ENCODE data around the gene MAP3K15.

Gene MAP3K15

DNA sequence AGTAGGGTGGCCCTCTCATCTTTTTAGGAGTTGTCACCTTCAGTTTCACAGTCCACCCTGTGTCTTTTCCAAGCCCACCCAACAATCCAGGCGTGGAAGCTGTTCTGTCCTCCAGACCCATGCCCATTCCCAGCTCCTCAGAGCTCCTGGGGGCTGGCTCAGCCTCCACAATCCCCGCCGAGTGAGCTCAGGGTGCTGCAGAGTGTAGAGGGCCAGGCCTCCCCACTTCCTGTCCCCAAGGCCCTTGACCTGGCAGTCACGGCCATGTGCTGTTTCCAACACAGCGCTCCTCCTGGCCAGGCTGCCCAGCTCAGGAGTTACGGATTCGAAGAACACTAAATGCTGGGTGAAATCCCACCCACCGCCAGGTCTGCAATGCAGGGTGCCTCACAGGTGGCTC, 139.8 kb downstream of the MAP3K15 start:
- H3K9me3 ChIP-seq (ENCODE audit: control insufficient read depth, insufficient read depth, low read length) = no peaks in the 10 kb centered on the region; the same call in 1 of the 2 replicates
- H3K27me3 ChIP-seq (ENCODE audit: control insufficient read depth, insufficient read depth, low read length) = 0 out of 2 replicates have a peak, but pooled peaks cover 4% of the 10 kb centered on the region
- H3K27ac ChIP-seq (ENCODE audit: low read depth, low read length) = no peak overlapping the region
- H3K4me1 ChIP-seq (ENCODE audit: control insufficient read depth, insufficient read depth, low read length) = no peaks in the 10 kb centered on the region
- no peaks in the 10 kb centered on the region for H3K36me3 ChIP-seq (ENCODE audit: control insufficient read depth, insufficient read depth, low read length)
- no peak overlapping the region for H3K9ac ChIP-seq (ENCODE audit: low read depth, low read length)
- no peak overlapping the region for H3K4me3 ChIP-seq (ENCODE audit: low read depth, low read length)

DNA sequence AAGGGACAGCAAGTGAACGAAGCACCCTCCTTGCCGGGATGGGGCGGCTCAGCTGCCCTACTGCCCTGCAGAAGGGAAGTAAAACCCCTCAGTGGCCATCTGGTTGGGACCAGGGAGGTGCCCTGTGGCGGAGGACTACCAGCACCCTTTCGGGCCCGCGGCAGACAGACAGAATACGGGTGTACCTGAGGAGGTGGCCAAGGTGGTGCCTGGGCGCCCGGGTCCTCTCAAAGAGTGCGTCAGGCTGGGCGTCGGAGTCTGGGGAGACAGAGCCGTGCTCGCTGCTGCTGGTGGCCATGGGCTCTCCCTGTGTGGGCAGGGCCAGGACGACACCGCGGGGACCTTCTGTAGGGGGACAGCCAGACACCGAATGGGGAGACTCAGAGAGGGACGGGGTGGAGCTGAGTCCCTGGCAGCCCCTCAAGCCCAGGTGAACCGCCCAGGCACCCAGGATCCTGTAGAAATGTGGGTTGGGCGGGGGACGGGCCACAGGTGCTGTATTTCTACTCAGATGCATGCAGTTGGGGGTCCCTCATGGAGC, 141.9 kb downstream of the MAP3K15 start:
- H3K9me3 ChIP-seq (ENCODE audit: control insufficient read depth, insufficient read depth, low read length) = no peaks in the 10 kb centered on the region; the same call in 1 of the 2 replicates
- peak overlapping the region; percentile 69 for H3K4me3 ChIP-seq (ENCODE audit: low read depth, low read length)
- no peaks in the 10 kb centered on the region for H3K36me3 ChIP-seq (ENCODE audit: control insufficient read depth, insufficient read depth, low read length)
- 0 out of 2 replicates have a peak, but pooled peaks cover 4% of the 10 kb centered on the region for H3K27me3 ChIP-seq (ENCODE audit: control insufficient read depth, insufficient read depth, low read length)
- no peak overlapping the region for H3K27ac ChIP-seq (ENCODE audit: low read depth, low read length)
- H3K9ac ChIP-seq (ENCODE audit: low read depth, low read length) = no peak overlapping the region
- no peaks in the 10 kb centered on the region for H3K4me1 ChIP-seq (ENCODE audit: control insufficient read depth, insufficient read depth, low read length)

DNA sequence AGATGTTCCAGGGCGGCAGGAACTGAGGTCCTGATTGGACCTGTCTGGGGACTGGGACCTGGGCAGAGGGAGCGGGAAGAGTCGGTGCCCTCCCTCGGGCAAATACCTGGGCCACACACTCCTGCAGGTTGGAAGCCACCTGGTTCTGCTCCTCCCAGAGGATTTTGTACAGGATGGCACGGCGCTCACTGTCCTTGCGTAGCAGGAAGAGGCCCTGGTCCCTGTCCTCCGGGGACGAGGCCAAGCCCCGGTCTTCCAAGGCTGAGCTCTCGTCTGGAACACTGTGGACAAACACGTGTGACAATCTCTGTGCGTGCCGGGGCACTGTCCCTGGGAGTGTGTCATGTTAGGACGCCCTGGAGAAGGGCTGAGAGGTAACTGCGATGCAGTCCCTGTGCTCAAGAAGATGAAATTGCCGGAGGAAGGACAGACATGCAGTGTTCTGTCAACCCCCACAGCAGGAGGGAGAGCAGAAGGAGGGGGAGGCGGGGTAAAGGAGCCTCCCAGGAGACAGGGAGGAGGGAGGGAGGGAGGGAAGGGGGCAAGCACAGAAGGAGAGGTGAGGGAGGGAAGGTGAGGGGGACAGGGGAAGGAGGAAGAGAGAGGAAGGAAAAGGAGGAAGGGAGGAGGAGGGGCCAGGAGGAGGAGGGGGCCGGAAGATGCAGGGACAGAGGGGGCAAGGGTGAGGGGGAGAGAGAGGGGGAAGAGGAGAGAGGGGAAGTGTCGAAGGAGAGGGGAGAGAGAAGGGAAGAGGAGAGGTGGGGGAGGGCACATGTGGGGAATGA, 142.6 kb downstream of the MAP3K15 start:
- H3K4me1 ChIP-seq (ENCODE audit: control insufficient read depth, insufficient read depth, low read length) = no peaks in the 10 kb centered on the region
- H3K36me3 ChIP-seq (ENCODE audit: control insufficient read depth, insufficient read depth, low read length) = no peaks in the 10 kb centered on the region
- no peak overlapping the region for H3K27ac ChIP-seq (ENCODE audit: low read depth, low read length)
- 0 out of 2 replicates have a peak, but pooled peaks cover 4% of the 10 kb centered on the region for H3K27me3 ChIP-seq (ENCODE audit: control insufficient read depth, insufficient read depth, low read length)
- H3K4me3 ChIP-seq (ENCODE audit: low read depth, low read length) = peak overlapping the region; percentile 69
- no peak overlapping the region for H3K9ac ChIP-seq (ENCODE audit: low read depth, low read length)
- H3K9me3 ChIP-seq (ENCODE audit: control insufficient read depth, insufficient read depth, low read length) = no peaks in the 10 kb centered on the region; the same call in 1 of the 2 replicates

GRCh38 chrX:19372170-19372546, 143.2 kb downstream of the MAP3K15 start:
- Histone ChIP-seq H3K27ac (ENCODE audit: low read depth, low read length) (no peak overlapping the region), H3K27me3 (ENCODE audit: control insufficient read depth, insufficient read depth, low read length) (0 out of 2 replicates have a peak, but pooled peaks cover 4% of the 10 kb centered on the region), H3K36me3 (ENCODE audit: control insufficient read depth, insufficient read depth, low read length) (no peaks in the 10 kb centered on the region), H3K4me3 (ENCODE audit: low read depth, low read length) (peak overlapping the region; percentile 69), H3K9me3 (ENCODE audit: control insufficient read depth, insufficient read depth, low read length) (no peaks in the 10 kb centered on the region; the same call in 1 of the 2 replicates), H3K4me1 (ENCODE audit: control insufficient read depth, insufficient read depth, low read length) (no peaks in the 10 kb centered on the region), H3K9ac (ENCODE audit: low read depth, low read length) (no peak overlapping the region)

GRCh38 chrX:19370061-19370460, 145.2 kb downstream of the MAP3K15 start:
- Histone ChIP-seq H3K27me3 (ENCODE audit: control insufficient read depth, insufficient read depth, low read length) (0 out of 2 replicates have a peak, but pooled peaks cover 4% of the 10 kb centered on the region), H3K36me3 (ENCODE audit: control insufficient read depth, insufficient read depth, low read length) (no peaks in the 10 kb centered on the region), H3K4me1 (ENCODE audit: control insufficient read depth, insufficient read depth, low read length) (no peaks in the 10 kb centered on the region), H3K27ac (ENCODE audit: low read depth, low read length) (no peak overlapping the region), H3K9ac (ENCODE audit: low read depth, low read length) (no peak overlapping the region), H3K9me3 (ENCODE audit: control insufficient read depth, insufficient read depth, low read length) (peaks cover 2% of the 10 kb centered on the region; the same call in 1 of the 2 replicates), H3K4me3 (ENCODE audit: low read depth, low read length) (no peak overlapping the region)

GRCh38 chrX:19368576-19368975, 146.7 kb downstream of the MAP3K15 start:
- Histone ChIP-seq H3K9me3 (ENCODE audit: control insufficient read depth, insufficient read depth, low read length) (peaks cover 5% of the 10 kb centered on the region; the same call in 1 of the 2 replicates), H3K4me3 (ENCODE audit: low read depth, low read length) (no peak overlapping the region), H3K27ac (ENCODE audit: low read depth, low read length) (no peak overlapping the region), H3K36me3 (ENCODE audit: control insufficient read depth, insufficient read depth, low read length) (no peaks in the 10 kb centered on the region), H3K27me3 (ENCODE audit: control insufficient read depth, insufficient read depth, low read length) (0 out of 2 replicates have a peak, but pooled peaks cover 2% of the 10 kb centered on the region), H3K4me1 (ENCODE audit: control insufficient read depth, insufficient read depth, low read length) (no peaks in the 10 kb centered on the region), H3K9ac (ENCODE audit: low read depth, low read length) (no peak overlapping the region)

DNA sequence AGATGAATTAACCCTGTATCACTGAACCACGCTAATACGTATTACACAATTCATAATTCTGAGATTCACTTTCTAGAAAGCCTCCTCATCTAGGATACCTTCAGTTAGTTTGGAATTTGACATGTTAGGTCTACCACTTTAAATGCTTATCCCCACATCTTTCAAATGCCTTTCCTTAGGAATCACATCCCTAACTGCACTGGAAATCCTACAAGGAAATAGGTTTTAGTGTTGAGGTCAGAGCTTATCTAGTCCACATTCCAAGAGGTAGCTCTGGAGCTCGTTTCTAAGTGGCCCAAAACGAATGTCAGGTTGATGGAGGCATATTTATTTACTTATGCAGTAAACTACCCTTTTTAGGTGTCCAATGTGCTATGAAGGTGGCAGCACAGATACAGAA, 153.6 kb downstream of the MAP3K15 start:
- no peaks in the 10 kb centered on the region for H3K4me1 ChIP-seq (ENCODE audit: control insufficient read depth, insufficient read depth, low read length)
- H3K27ac ChIP-seq (ENCODE audit: low read depth, low read length) = no peak overlapping the region
- H3K4me3 ChIP-seq (ENCODE audit: low read depth, low read length) = no peak overlapping the region
- no peak overlapping the region for H3K9ac ChIP-seq (ENCODE audit: low read depth, low read length)
- no peaks in the 10 kb centered on the region for H3K27me3 ChIP-seq (ENCODE audit: control insufficient read depth, insufficient read depth, low read length)
- peaks cover 55% of the 10 kb centered on the region for H3K36me3 ChIP-seq (ENCODE audit: control insufficient read depth, insufficient read depth, low read length)
- H3K9me3 ChIP-seq (ENCODE audit: control insufficient read depth, insufficient read depth, low read length) = peaks cover 8% of the 10 kb centered on the region; the same call in 1 of the 2 replicates

DNA sequence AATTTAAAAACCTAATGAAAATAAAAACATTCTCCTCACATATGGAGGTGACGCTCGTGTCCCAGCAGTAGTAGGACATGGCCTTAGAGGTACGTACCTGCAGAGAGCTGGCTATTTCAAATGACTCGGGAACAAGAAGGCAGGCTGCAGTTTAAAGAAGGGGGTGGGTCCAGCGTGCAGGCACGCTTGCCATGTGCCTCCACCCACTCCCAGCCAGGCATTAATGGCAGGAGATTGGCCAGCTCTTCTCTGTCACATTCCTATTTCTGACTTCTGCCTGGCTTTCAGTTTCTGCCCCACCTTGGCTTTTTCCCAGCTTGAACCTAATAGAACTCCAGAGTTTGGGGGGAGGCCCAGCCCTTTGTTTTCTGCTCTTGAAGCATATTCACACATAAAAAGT, 154.4 kb downstream of the MAP3K15 start:
- Histone ChIP-seq H3K27ac (ENCODE audit: low read depth, low read length) (no peak overlapping the region), H3K9me3 (ENCODE audit: control insufficient read depth, insufficient read depth, low read length) (0 out of 2 replicates have a peak, but pooled peaks cover 7% of the 10 kb centered on the region), H3K4me3 (ENCODE audit: low read depth, low read length) (no peak overlapping the region), H3K36me3 (ENCODE audit: control insufficient read depth, insufficient read depth, low read length) (peaks cover 63% of the 10 kb centered on the region), H3K4me1 (ENCODE audit: control insufficient read depth, insufficient read depth, low read length) (no peaks in the 10 kb centered on the region), H3K27me3 (ENCODE audit: control insufficient read depth, insufficient read depth, low read length) (no peaks in the 10 kb centered on the region), H3K9ac (ENCODE audit: low read depth, low read length) (no peak overlapping the region)

- H3K4me1 ChIP-seq (ENCODE audit: control insufficient read depth, insufficient read depth, low read length) = no peaks in the 10 kb centered on the region
- H3K9ac ChIP-seq (ENCODE audit: low read depth, low read length) = no peak overlapping the region
- no peaks in the 10 kb centered on the region for H3K27me3 ChIP-seq (ENCODE audit: control insufficient read depth, insufficient read depth, low read length)
- no peak overlapping the region for H3K27ac ChIP-seq (ENCODE audit: low read depth, low read length)
- H3K9me3 ChIP-seq (ENCODE audit: control insufficient read depth, insufficient read depth, low read length) = peaks cover 11% of the 10 kb centered on the region; the same call in 1 of the 2 replicates
- H3K4me3 ChIP-seq (ENCODE audit: low read depth, low read length) = no peak overlapping the region
- peaks cover 85% of the 10 kb centered on the region for H3K36me3 ChIP-seq (ENCODE audit: control insufficient read depth, insufficient read depth, low read length)
Measured at GRCh38 chrX:19358521-19358920, 156.8 kb downstream of the MAP3K15 start.

GRCh38 chrX:19354625-19355024, 160.7 kb downstream of the MAP3K15 start:
- Histone ChIP-seq H3K9ac (ENCODE audit: low read depth, low read length) (no peak overlapping the region), H3K36me3 (ENCODE audit: control insufficient read depth, insufficient read depth, low read length) (peaks cover 87% of the 10 kb centered on the region), H3K27ac (ENCODE audit: low read depth, low read length) (no peak overlapping the region), H3K4me3 (ENCODE audit: low read depth, low read length) (no peak overlapping the region), H3K27me3 (ENCODE audit: control insufficient read depth, insufficient read depth, low read length) (no peaks in the 10 kb centered on the region), H3K9me3 (ENCODE audit: control insufficient read depth, insufficient read depth, low read length) (peaks cover 10% of the 10 kb centered on the region; the same call in 1 of the 2 replicates), H3K4me1 (ENCODE audit: control insufficient read depth, insufficient read depth, low read length) (no peaks in the 10 kb centered on the region)

GRCh38 chrX:19350941-19351384, 164.3 kb downstream of the MAP3K15 start:
- Histone ChIP-seq H3K36me3 (ENCODE audit: control insufficient read depth, insufficient read depth, low read length) (peaks cover 53% of the 10 kb centered on the region), H3K4me1 (ENCODE audit: control insufficient read depth, insufficient read depth, low read length) (no peaks in the 10 kb centered on the region), H3K27me3 (ENCODE audit: control insufficient read depth, insufficient read depth, low read length) (no peaks in the 10 kb centered on the region), H3K9ac (ENCODE audit: low read depth, low read length) (no peak overlapping the region), H3K27ac (ENCODE audit: low read depth, low read length) (no peak overlapping the region), H3K9me3 (ENCODE audit: control insufficient read depth, insufficient read depth, low read length) (peaks cover 10% of the 10 kb centered on the region; the same call in 1 of the 2 replicates), H3K4me3 (ENCODE audit: low read depth, low read length) (no peak overlapping the region)

All from HUES48 (cell line).